Astrocyte of the spinal cord (primary cell): ENCODE measurements around the gene MED10.

ENCODE experiments used
- DNase-seq: peaks from one replicate; pipeline ENCODE4 v3.0.0; 2011; ENCODE audit warnings: low read depth, low spot score
- H3K4me3 ChIP-seq: 2 replicates; pipeline ENCODE4 v1.5.1; 2011; ENCODE audit warnings: low read depth, mild to moderate bottlenecking, low read length, moderate library complexity
- CTCF ChIP-seq: IDR thresholded peaks from 2 replicates; pipeline ENCODE4 v1.5.1; 2012; ENCODE audit warnings: low read depth, mild to moderate bottlenecking, low read length, inconsistent platforms
- in situ Hi-C: cut with HindIII; loops from 2 replicates; pipeline ENCODE4 v1.10.0; 2017; ENCODE audit warnings: low sequenced_read_pairs

The MED10 gene

DNA sequence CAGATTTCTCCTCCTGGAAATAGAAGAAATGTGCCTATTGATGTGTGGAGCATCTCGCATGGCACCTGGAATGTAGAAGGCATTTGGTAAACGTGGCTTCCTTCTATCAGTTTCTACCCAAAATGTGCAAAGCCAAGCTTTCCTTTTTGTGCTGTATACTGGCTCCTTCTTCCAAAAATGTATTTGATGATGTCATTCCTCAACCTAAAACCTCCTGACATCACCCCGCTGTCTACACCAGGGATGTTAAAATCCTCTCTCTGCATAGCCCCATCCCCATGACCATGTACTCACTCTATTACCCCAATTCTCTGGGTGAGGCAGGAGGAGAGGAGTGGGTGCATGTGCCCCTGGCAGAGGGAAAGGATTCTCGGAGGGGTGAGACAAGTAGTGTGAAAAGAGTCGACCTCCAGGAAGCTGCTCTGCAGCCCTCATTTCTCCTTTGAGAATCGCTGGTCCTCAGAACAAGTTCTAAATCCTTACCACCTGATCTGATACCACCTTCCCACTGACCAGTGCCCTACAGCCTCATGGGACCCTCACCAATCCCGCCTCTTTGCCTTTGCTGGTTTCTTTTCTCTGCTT is 11.7 kb upstream of the MED10 start:
- no peak for DNase-seq
- H3K4me3 ChIP-seq, result no peak overlapping the region
- no peak for TF ChIP-seq CTCF
- in situ Hi-C loops, result no loop called here

DNA sequence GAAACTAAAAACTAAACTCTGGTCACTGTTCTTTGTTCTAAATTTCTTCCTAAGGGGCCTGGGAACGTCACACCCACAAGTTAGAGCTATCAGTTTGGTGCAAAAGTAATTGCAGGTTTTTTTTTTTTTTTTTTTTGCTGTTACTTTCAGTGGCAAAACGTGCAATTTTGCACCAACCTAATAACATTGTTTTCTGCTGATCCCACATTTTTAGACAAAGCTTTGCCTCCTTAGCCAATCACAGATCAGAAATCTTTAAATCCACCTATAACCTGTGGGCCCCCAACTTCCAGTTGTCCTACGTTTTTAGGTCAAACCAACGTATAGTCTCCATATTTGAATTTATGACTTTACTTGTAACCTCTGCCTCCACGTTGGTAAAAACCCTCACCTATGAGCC is 11.1 kb upstream of the MED10 start:
- no peak for DNase-seq
- no peak for TF ChIP-seq CTCF
- H3K4me3 ChIP-seq, result no peak overlapping the region
- in situ Hi-C loops, result no loop called here

- DNase-seq, result no peak
- in situ Hi-C loops, result no loop called here
- TF ChIP-seq CTCF, result no peak
- H3K4me3 ChIP-seq, result no peak overlapping the region
Observed at GRCh38 chr5:6387970-6388369, 9.6 kb upstream of the MED10 start.

GRCh38 chr5:6386271-6386670 is 7.9 kb upstream of the MED10 start:
- H3K4me3 ChIP-seq, result no peak overlapping the region
- no peak for TF ChIP-seq CTCF
- no peak for DNase-seq
- in situ Hi-C loops, result no loop called here

GRCh38 chr5:6384856-6385255 is 6.5 kb upstream of the MED10 start:
- no peak for DNase-seq
- H3K4me3 ChIP-seq, result no peak overlapping the region
- TF ChIP-seq CTCF, result no peak
- in situ Hi-C loops, result no loop called here

DNA sequence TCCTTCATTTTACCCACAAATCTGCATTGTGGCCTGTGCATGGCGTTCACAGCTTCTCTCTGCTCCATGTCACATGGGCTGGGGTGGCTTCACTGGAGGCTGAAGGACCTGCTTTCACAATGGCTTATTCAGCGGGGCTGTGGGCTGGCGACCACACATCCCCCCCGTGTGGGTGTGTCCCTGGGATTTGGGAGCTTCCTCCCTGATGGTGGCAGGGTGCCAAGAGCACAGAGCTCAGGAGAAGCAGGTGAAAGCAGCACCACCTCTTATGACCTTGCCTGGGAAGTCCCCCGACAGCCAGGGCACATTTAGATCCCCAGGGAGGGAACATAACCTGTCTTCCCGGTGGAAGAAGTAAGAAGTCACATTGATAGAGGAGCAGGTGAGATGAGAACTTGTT is 5.0 kb upstream of the MED10 start:
- no peak for DNase-seq
- no peak for TF ChIP-seq CTCF
- H3K4me3 ChIP-seq, result no peak overlapping the region
- in situ Hi-C loops, result no loop called here

GRCh38 chr5:6379246-6379645 is 899 bp upstream of the MED10 start:
- TF ChIP-seq CTCF, result no peak
- in situ Hi-C loops, result no loop called here
- no peak overlapping the region for H3K4me3 ChIP-seq
- no peak for DNase-seq
